Astrocyte (in vitro differentiated cells and primary cell): ENCODE measurements around the gene DGUOK. TPM values are rescaled to one million over a fixed set of nuclear protein-coding genes. Genes with fewer than 3 reads are reported as not detected.

ENCODE experiments used
- DNase-seq: peaks from one replicate; pipeline ENCODE4 v3.0.0-alpha.2; 2010; ENCODE audit warnings: low read depth
- FAIRE-seq: peaks from 2 replicates; lab custom pipeline; 2011; peaks lifted over from hg19 to GRCh38; lab: Jason Lieb, UNC
- H2AFZ ChIP-seq: 2 replicates; pipeline ENCODE4 v1.6.0; 2012; ENCODE audit warnings: low read depth, low read length, inconsistent platforms
- H3K27ac ChIP-seq: 2 replicates; pipeline ENCODE4 v1.5.1; 2011; ENCODE audit warnings: low read depth, low read length, inconsistent platforms
- H3K27me3 ChIP-seq: 2 replicates; pipeline ENCODE4 v1.6.0; 2011; ENCODE audit warnings: low read length, inconsistent platforms; ENCODE audit not compliant: insufficient read depth
- H3K36me3 ChIP-seq: 2 replicates; pipeline ENCODE4 v1.5.1; 2011; ENCODE audit warnings: low read length, inconsistent platforms; ENCODE audit not compliant: insufficient read depth
- H3K4me1 ChIP-seq: 2 replicates; pipeline ENCODE4 v1.5.1; 2011; ENCODE audit warnings: low read length, inconsistent platforms; ENCODE audit not compliant: insufficient read depth
- H3K4me2 ChIP-seq: 2 replicates; pipeline ENCODE4 v1.6.0; 2012; ENCODE audit warnings: low read length, inconsistent platforms
- H3K4me3 ChIP-seq: 2 replicates; pipeline ENCODE4 v1.5.1; 2011; ENCODE audit warnings: low read depth, mild to moderate bottlenecking, low read length, inconsistent platforms; ENCODE audit not compliant: insufficient read depth
- H3K79me2 ChIP-seq: 2 replicates; pipeline ENCODE4 v1.6.0; 2012; ENCODE audit warnings: mild to moderate bottlenecking, low read length, inconsistent platforms; ENCODE audit not compliant: insufficient read depth
- H3K9ac ChIP-seq: 2 replicates; pipeline ENCODE4 v1.6.0; 2012; ENCODE audit warnings: mild to moderate bottlenecking, low read length, inconsistent platforms
- H3K9me3 ChIP-seq: 2 replicates; pipeline ENCODE4 v1.5.1; 2012; ENCODE audit warnings: low read depth, mild to moderate bottlenecking, low read length, inconsistent platforms; ENCODE audit not compliant: insufficient read depth
- H4K20me1 ChIP-seq: 2 replicates; pipeline ENCODE4 v1.6.0; 2012; ENCODE audit warnings: low read length, inconsistent platforms; ENCODE audit not compliant: insufficient read depth
- H3K27ac Mint-ChIP-seq: one replicate; pipeline ENCODE4 v1.8.0; 2021; ENCODE audit warnings: mild to moderate bottlenecking, mixed read lengths; ENCODE audit not compliant: unreplicated experiment
- H3K27me3 Mint-ChIP-seq: one replicate; pipeline ENCODE4 v1.8.0; 2021; ENCODE audit warnings: low read depth, mixed read lengths; ENCODE audit not compliant: unreplicated experiment
- H3K36me3 Mint-ChIP-seq: one replicate; pipeline ENCODE4 v1.8.0; 2021; ENCODE audit warnings: low read depth, mixed read lengths; ENCODE audit not compliant: unreplicated experiment
- H3K4me1 Mint-ChIP-seq: one replicate; pipeline ENCODE4 v1.8.0; 2021; ENCODE audit warnings: low read depth, mixed read lengths; ENCODE audit not compliant: unreplicated experiment
- H3K4me3 Mint-ChIP-seq: one replicate; pipeline ENCODE4 v1.8.0; 2021; ENCODE audit warnings: mild to moderate bottlenecking, moderate library complexity, mixed read lengths; ENCODE audit not compliant: unreplicated experiment
- H3K9me3 Mint-ChIP-seq: one replicate; pipeline ENCODE4 v1.8.0; 2021; ENCODE audit warnings: mild to moderate bottlenecking, mixed read lengths; ENCODE audit not compliant: unreplicated experiment
- CTCF ChIP-seq: IDR thresholded peaks from 2 replicates; pipeline ENCODE4 v1.5.1; 2011; ENCODE audit warnings: low read depth, mild to moderate bottlenecking, inconsistent platforms, low read length, moderate library complexity; ENCODE audit not compliant: insufficient read depth
- EZH2 ChIP-seq: IDR thresholded peaks from 2 replicates; pipeline ENCODE4 v1.6.1; 2012; ENCODE audit warnings: mild to moderate bottlenecking, low read length, inconsistent platforms; ENCODE audit not compliant: insufficient read depth
- total RNA-seq: library from RNA; stranded (reverse); gene quantifications from 2 replicates; pipeline ENCODE4 v1.2.1, GENCODE V29; 2021

The DGUOK gene
- total RNA-seq, 1 donor from 2014 or later, result 84.8 TPM

- Mint-ChIP-seq H3K27me3 (no peaks in the 10 kb centered on the region), H3K9me3 (no peaks in the 10 kb centered on the region), H3K4me3 (peak overlapping the region; percentile 94), H3K4me1 (peaks cover 67% of the 10 kb centered on the region), H3K27ac (peak overlapping the region; percentile 99), H3K36me3 (peaks cover 11% of the 10 kb centered on the region)
- Histone ChIP-seq H3K4me1 (peaks cover 44% of the 10 kb centered on the region), H3K4me3 (peak overlapping the region; percentile 79), H3K27ac (peak overlapping the region; percentile 41), H2AFZ (peak overlapping the region; percentile 21), H4K20me1 (peaks cover 91% of the 10 kb centered on the region), H3K36me3 (no peaks in the 10 kb centered on the region), H3K27me3 (no peaks in the 10 kb centered on the region), H3K9me3 (no peaks in the 10 kb centered on the region), H3K9ac (peak overlapping the region; percentile 85), H3K79me2 (peaks cover 69% of the 10 kb centered on the region), H3K4me2 (peak overlapping the region; percentile 99)
- DNase-seq, result peak; percentile 69
- FAIRE-seq, result no peak
- TF ChIP-seq EZH2, result no peak
Observed at GRCh38 chr2:74003494-74004211, 77.0 kb downstream of the DGUOK start.

- peaks cover 72% of the 10 kb centered on the region for H3K4me1 Mint-ChIP-seq
- no peaks in the 10 kb centered on the region for H3K27me3 Mint-ChIP-seq
- TF ChIP-seq CTCF, result no peak
- no peak for TF ChIP-seq EZH2
- H3K79me2 ChIP-seq, result peaks cover 67% of the 10 kb centered on the region
- no peaks in the 10 kb centered on the region for H3K9me3 ChIP-seq
- H3K27ac ChIP-seq, result peak overlapping the region; percentile 41
- peak overlapping the region; percentile 99 for H3K4me2 ChIP-seq
- FAIRE-seq (no peak), DNase-seq (no peak)
- peak overlapping the region; percentile 99 for H3K27ac Mint-ChIP-seq
- peaks cover 91% of the 10 kb centered on the region for H4K20me1 ChIP-seq
- H3K36me3 Mint-ChIP-seq, result peaks cover 15% of the 10 kb centered on the region
- H3K36me3 ChIP-seq, result no peaks in the 10 kb centered on the region
- no peaks in the 10 kb centered on the region for H3K27me3 ChIP-seq
- no peak overlapping the region for H2AFZ ChIP-seq
- peaks cover 46% of the 10 kb centered on the region for H3K4me1 ChIP-seq
- peak overlapping the region; percentile 70 for H3K9ac ChIP-seq
- peak overlapping the region; percentile 55 for H3K4me3 ChIP-seq
- peak overlapping the region; percentile 94 for H3K4me3 Mint-ChIP-seq
- no peaks in the 10 kb centered on the region for H3K9me3 Mint-ChIP-seq
Observed at GRCh38 chr2:74004212-74005182, 77.8 kb downstream of the DGUOK start.

- no peak overlapping the region for H3K4me2 ChIP-seq
- no peak for TF ChIP-seq CTCF
- no peak for TF ChIP-seq EZH2
- H3K27me3 ChIP-seq, result no peaks in the 10 kb centered on the region
- peaks cover 20% of the 10 kb centered on the region for H3K36me3 Mint-ChIP-seq
- H4K20me1 ChIP-seq, result peaks cover 88% of the 10 kb centered on the region
- no peaks in the 10 kb centered on the region for H3K9me3 Mint-ChIP-seq
- no peak overlapping the region for H2AFZ ChIP-seq
- DNase-seq, result no peak
- no peak overlapping the region for H3K27ac ChIP-seq
- no peaks in the 10 kb centered on the region for H3K36me3 ChIP-seq
- no peaks in the 10 kb centered on the region for H3K27me3 Mint-ChIP-seq
- H3K9ac ChIP-seq, result no peak overlapping the region
- peaks cover 42% of the 10 kb centered on the region for H3K4me1 ChIP-seq
- peaks cover 63% of the 10 kb centered on the region for H3K79me2 ChIP-seq
- H3K27ac Mint-ChIP-seq, result no peak overlapping the region
- H3K4me3 Mint-ChIP-seq, result peak overlapping the region; percentile 94
- no peak overlapping the region for H3K4me3 ChIP-seq
- FAIRE-seq, result no peak
- no peaks in the 10 kb centered on the region for H3K9me3 ChIP-seq
- H3K4me1 Mint-ChIP-seq, result peaks cover 64% of the 10 kb centered on the region
Observed at GRCh38 chr2:74005786-74006185, 79.1 kb downstream of the DGUOK start.
